Measurements from ENCODE around the gene NTRK3. TPM values are rescaled to one million over a fixed set of nuclear protein-coding genes. Genes with fewer than 3 reads are reported as not detected.

The NTRK3 gene
- total RNA-seq, 3 donors from 2014 or later (not counting 1 experiment from before 2014, with no cell fraction given) = not detected

- Mint-ChIP-seq H3K36me3 (no peaks in the 10 kb centered on the region), H3K27me3 (ENCODE audit: low read depth in 2 of 2) (peaks cover 9 to 11% of the 10 kb centered on the region in 2 donors), H3K4me1 (no peaks in the 10 kb centered on the region), H3K27ac (no peak overlapping the region), H3K9me3 (no peaks in the 10 kb centered on the region), H3K4me3 (no peak overlapping the region)
- no peak overlapping the region for H3K4me3 ChIP-seq (ENCODE audit: low read length)
- 87% methylated on average over 4 of the region's 4 CpGs for WGBS (ENCODE audit: insufficient coverage)
- H3K27me3 ChIP-seq (ENCODE audit: control insufficient read depth, insufficient read depth, low read length) = no peaks in the 10 kb centered on the region
- H3K4me1 ChIP-seq (ENCODE audit: control insufficient read depth, insufficient read depth, low read length) = no peaks in the 10 kb centered on the region
- intact Hi-C loops (cut with micrococcal nuclease) = no loop called here
- DNase-seq (no peak), ATAC-seq (no peak)
- no peak for TF ChIP-seq CTCF (IDR thresholded peaks at IDR 0.05)
- H3K9me3 ChIP-seq (ENCODE audit: control insufficient read depth, insufficient read depth, low read length) = no peaks in the 10 kb centered on the region
- no peak overlapping the region for H3K27ac ChIP-seq (ENCODE audit: low read length)
- H3K36me3 ChIP-seq (ENCODE audit: control insufficient read depth, insufficient read depth, low read length) = no peaks in the 10 kb centered on the region
Measured at GRCh38 chr15:88194162-88194561, 62.4 kb downstream of the NTRK3 start.

- no peak overlapping the region for H3K27ac Mint-ChIP-seq
- Histone ChIP-seq H3K27ac (ENCODE audit: low read length) (no peak overlapping the region), H3K36me3 (ENCODE audit: control insufficient read depth, insufficient read depth, low read length) (no peaks in the 10 kb centered on the region), H3K4me1 (ENCODE audit: control insufficient read depth, insufficient read depth, low read length) (no peaks in the 10 kb centered on the region), H3K4me3 (ENCODE audit: low read length) (no peak overlapping the region), H3K9me3 (ENCODE audit: control insufficient read depth, insufficient read depth, low read length) (no peaks in the 10 kb centered on the region), H3K27me3 (ENCODE audit: control insufficient read depth, insufficient read depth, low read length) (no peaks in the 10 kb centered on the region)
- WGBS (ENCODE audit: insufficient coverage) = 58% methylated on average over 4 of the region's 4 CpGs
- H3K4me1 Mint-ChIP-seq = no peaks in the 10 kb centered on the region
- no peaks in the 10 kb centered on the region for H3K36me3 Mint-ChIP-seq
- ATAC-seq = no peak
- peaks cover 9 to 11% of the 10 kb centered on the region in 2 donors for H3K27me3 Mint-ChIP-seq (ENCODE audit: low read depth in 2 of 2)
- H3K4me3 Mint-ChIP-seq = no peak overlapping the region
- H3K9me3 Mint-ChIP-seq = no peaks in the 10 kb centered on the region
- TF ChIP-seq CTCF (IDR thresholded peaks at IDR 0.05) = no peak
- intact Hi-C loops (cut with micrococcal nuclease) = no loop called here
- no peak for DNase-seq
Measured at GRCh38 chr15:88193415-88193814, 63.1 kb downstream of the NTRK3 start.

GRCh38 chr15:88191812-88192165 is 64.8 kb downstream of the NTRK3 start:
- H3K4me1 ChIP-seq (ENCODE audit: control insufficient read depth, insufficient read depth, low read length) = no peaks in the 10 kb centered on the region
- ATAC-seq = no peak
- 89% methylated on average over 10 of the region's 10 CpGs for WGBS (ENCODE audit: insufficient coverage)

More at GRCh38 chr15:88191812-88192165, 64.8 kb downstream of the NTRK3 start:
- peaks cover 6 to 11% of the 10 kb centered on the region in 2 donors for H3K27me3 Mint-ChIP-seq (ENCODE audit: low read depth in 2 of 2)
- Histone ChIP-seq H3K4me3 (ENCODE audit: low read length) (no peak overlapping the region), H3K36me3 (ENCODE audit: control insufficient read depth, insufficient read depth, low read length) (no peaks in the 10 kb centered on the region), H3K27me3 (ENCODE audit: control insufficient read depth, insufficient read depth, low read length) (no peaks in the 10 kb centered on the region), H3K9me3 (ENCODE audit: control insufficient read depth, insufficient read depth, low read length) (no peaks in the 10 kb centered on the region), H3K27ac (ENCODE audit: low read length) (no peak overlapping the region)
- H3K36me3 Mint-ChIP-seq = no peaks in the 10 kb centered on the region
- H3K9me3 Mint-ChIP-seq = no peaks in the 10 kb centered on the region
- TF ChIP-seq CTCF (IDR thresholded peaks at IDR 0.05) = no peak
- H3K27ac Mint-ChIP-seq = no peak overlapping the region
- intact Hi-C loops (cut with micrococcal nuclease) = no loop called here
- H3K4me3 Mint-ChIP-seq = no peak overlapping the region
- no peak for DNase-seq
- H3K4me1 Mint-ChIP-seq = no peaks in the 10 kb centered on the region
